Astrocyte (in vitro differentiated cells and primary cell): ENCODE measurements around the gene MORN1. TPM values are rescaled to one million over a fixed set of nuclear protein-coding genes. Genes with fewer than 3 reads are reported as not detected.
"Not testable (repeated sequence)": the region's sequence is repeated elsewhere in the genome, so short reads cannot be mapped to it uniquely, and the experiment has no call there.

Experiments used
- DNase-seq: peaks from one replicate; pipeline ENCODE4 v3.0.0-alpha.2; 2010; ENCODE audit warnings: low read depth
- FAIRE-seq: peaks from 2 replicates; lab custom pipeline; 2011; peaks lifted over from hg19 to GRCh38; lab: Jason Lieb, UNC
- H2AFZ ChIP-seq: 2 replicates; pipeline ENCODE4 v1.6.0; 2012; ENCODE audit warnings: low read depth, low read length, inconsistent platforms
- H3K27ac ChIP-seq: 2 replicates; pipeline ENCODE4 v1.5.1; 2011; ENCODE audit warnings: low read depth, low read length, inconsistent platforms
- H3K27me3 ChIP-seq: 2 replicates; pipeline ENCODE4 v1.6.0; 2011; ENCODE audit warnings: low read length, inconsistent platforms; ENCODE audit not compliant: insufficient read depth
- H3K36me3 ChIP-seq: 2 replicates; pipeline ENCODE4 v1.5.1; 2011; ENCODE audit warnings: low read length, inconsistent platforms; ENCODE audit not compliant: insufficient read depth
- H3K4me1 ChIP-seq: 2 replicates; pipeline ENCODE4 v1.5.1; 2011; ENCODE audit warnings: low read length, inconsistent platforms; ENCODE audit not compliant: insufficient read depth
- H3K4me2 ChIP-seq: 2 replicates; pipeline ENCODE4 v1.6.0; 2012; ENCODE audit warnings: low read length, inconsistent platforms
- H3K4me3 ChIP-seq: 2 replicates; pipeline ENCODE4 v1.5.1; 2011; ENCODE audit warnings: low read depth, mild to moderate bottlenecking, low read length, inconsistent platforms; ENCODE audit not compliant: insufficient read depth
- H3K79me2 ChIP-seq: 2 replicates; pipeline ENCODE4 v1.6.0; 2012; ENCODE audit warnings: mild to moderate bottlenecking, low read length, inconsistent platforms; ENCODE audit not compliant: insufficient read depth
- H3K9ac ChIP-seq: 2 replicates; pipeline ENCODE4 v1.6.0; 2012; ENCODE audit warnings: mild to moderate bottlenecking, low read length, inconsistent platforms
- H3K9me3 ChIP-seq: 2 replicates; pipeline ENCODE4 v1.5.1; 2012; ENCODE audit warnings: low read depth, mild to moderate bottlenecking, low read length, inconsistent platforms; ENCODE audit not compliant: insufficient read depth
- H4K20me1 ChIP-seq: 2 replicates; pipeline ENCODE4 v1.6.0; 2012; ENCODE audit warnings: low read length, inconsistent platforms; ENCODE audit not compliant: insufficient read depth
- H3K27ac Mint-ChIP-seq: one replicate; pipeline ENCODE4 v1.8.0; 2021; ENCODE audit warnings: mild to moderate bottlenecking, mixed read lengths; ENCODE audit not compliant: unreplicated experiment
- H3K27me3 Mint-ChIP-seq: one replicate; pipeline ENCODE4 v1.8.0; 2021; ENCODE audit warnings: low read depth, mixed read lengths; ENCODE audit not compliant: unreplicated experiment
- H3K36me3 Mint-ChIP-seq: one replicate; pipeline ENCODE4 v1.8.0; 2021; ENCODE audit warnings: low read depth, mixed read lengths; ENCODE audit not compliant: unreplicated experiment
- H3K4me1 Mint-ChIP-seq: one replicate; pipeline ENCODE4 v1.8.0; 2021; ENCODE audit warnings: low read depth, mixed read lengths; ENCODE audit not compliant: unreplicated experiment
- H3K4me3 Mint-ChIP-seq: one replicate; pipeline ENCODE4 v1.8.0; 2021; ENCODE audit warnings: mild to moderate bottlenecking, moderate library complexity, mixed read lengths; ENCODE audit not compliant: unreplicated experiment
- H3K9me3 Mint-ChIP-seq: one replicate; pipeline ENCODE4 v1.8.0; 2021; ENCODE audit warnings: mild to moderate bottlenecking, mixed read lengths; ENCODE audit not compliant: unreplicated experiment
- CTCF ChIP-seq: IDR thresholded peaks from 2 replicates; pipeline ENCODE4 v1.5.1; 2011; ENCODE audit warnings: low read depth, mild to moderate bottlenecking, inconsistent platforms, low read length, moderate library complexity; ENCODE audit not compliant: insufficient read depth
- EZH2 ChIP-seq: IDR thresholded peaks from 2 replicates; pipeline ENCODE4 v1.6.1; 2012; ENCODE audit warnings: mild to moderate bottlenecking, low read length, inconsistent platforms; ENCODE audit not compliant: insufficient read depth
- total RNA-seq: library from RNA; stranded (reverse); gene quantifications from 2 replicates; pipeline ENCODE4 v1.2.1, GENCODE V29; 2021

MORN1 gene
- total RNA-seq, 1 donor from 2014 or later: 9.2 TPM

DNA sequence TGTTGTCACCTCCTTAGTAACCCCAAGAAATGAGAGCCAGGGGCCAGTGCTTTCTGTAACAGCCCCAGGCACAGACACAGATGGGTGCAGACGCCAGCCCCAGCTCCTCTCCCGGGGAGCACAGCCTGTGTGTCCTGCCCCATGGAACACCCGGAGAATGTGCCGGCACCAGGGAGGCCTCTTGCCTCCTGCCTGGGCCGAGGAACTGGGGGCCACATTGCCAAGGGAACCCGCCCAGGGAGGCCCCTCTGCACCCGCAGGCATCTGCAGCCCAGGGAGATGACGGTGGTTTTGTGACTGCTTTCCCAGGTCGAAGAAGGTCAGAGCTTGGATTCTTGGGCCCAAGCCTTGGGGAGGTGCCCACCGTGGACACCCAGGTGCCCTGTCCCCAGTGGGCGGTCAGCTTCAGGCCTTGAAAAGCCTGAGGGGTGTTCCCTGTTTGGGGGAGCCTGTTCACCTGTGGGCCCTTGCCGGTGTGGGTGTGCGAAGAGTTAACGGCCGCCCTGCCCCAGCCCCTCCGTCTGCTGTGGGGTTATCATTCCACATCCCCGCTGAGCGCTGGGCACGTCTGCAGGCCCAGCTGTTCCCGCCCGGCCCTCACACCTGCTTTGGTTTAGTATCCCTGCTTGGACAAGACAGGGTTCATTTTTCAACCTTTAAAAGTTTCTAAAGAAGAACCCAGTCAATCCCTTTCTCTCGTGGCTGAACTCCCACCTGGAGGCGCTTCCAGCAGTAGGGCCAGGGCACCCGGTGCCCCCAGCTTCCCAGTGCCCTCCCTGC, 62.5 kb downstream of the MORN1 start:
- Histone ChIP-seq H4K20me1 (no peaks in the 10 kb centered on the region), H3K4me2 (no peak overlapping the region), H3K36me3 (no peaks in the 10 kb centered on the region), H3K27me3 (no peaks in the 10 kb centered on the region), H3K79me2 (no peaks in the 10 kb centered on the region), H2AFZ (no peak overlapping the region), H3K27ac (no peak overlapping the region), H3K4me3 (no peak overlapping the region), H3K4me1 (peaks cover 17% of the 10 kb centered on the region), H3K9me3 (no peaks in the 10 kb centered on the region), H3K9ac (no peak overlapping the region)
- Mint-ChIP-seq H3K4me3 (no peak overlapping the region), H3K27me3 (peaks cover 17% of the 10 kb centered on the region), H3K27ac (no peak overlapping the region), H3K36me3 (no peaks in the 10 kb centered on the region), H3K4me1 (no peaks in the 10 kb centered on the region), H3K9me3 (peaks cover 3% of the 10 kb centered on the region)
- DNase-seq (no peak), FAIRE-seq (no peak)
- no peak for TF ChIP-seq CTCF
- TF ChIP-seq EZH2: no peak

GRCh38 chr1:2327841-2328240, 63.5 kb downstream of the MORN1 start:
- FAIRE-seq: no peak
- TF ChIP-seq CTCF (no peak), EZH2 (no peak)
- Mint-ChIP-seq H3K27ac (no peak overlapping the region), H3K9me3 (peaks cover 3% of the 10 kb centered on the region), H3K4me3 (no peak overlapping the region), H3K27me3 (peaks cover 17% of the 10 kb centered on the region), H3K4me1 (no peaks in the 10 kb centered on the region), H3K36me3 (no peaks in the 10 kb centered on the region)
- no peaks in the 10 kb centered on the region for H3K9me3 ChIP-seq
- no peaks in the 10 kb centered on the region for H3K36me3 ChIP-seq
- no peaks in the 10 kb centered on the region for H3K27me3 ChIP-seq
- no peak overlapping the region for H3K4me3 ChIP-seq
- H3K27ac ChIP-seq: no peak overlapping the region
- peaks cover 19% of the 10 kb centered on the region for H3K4me1 ChIP-seq
- no peaks in the 10 kb centered on the region for H4K20me1 ChIP-seq
- no peak overlapping the region for H3K9ac ChIP-seq
- no peak overlapping the region for H2AFZ ChIP-seq
- DNase-seq: no peak
- H3K4me2 ChIP-seq: no peak overlapping the region
- no peaks in the 10 kb centered on the region for H3K79me2 ChIP-seq

DNA sequence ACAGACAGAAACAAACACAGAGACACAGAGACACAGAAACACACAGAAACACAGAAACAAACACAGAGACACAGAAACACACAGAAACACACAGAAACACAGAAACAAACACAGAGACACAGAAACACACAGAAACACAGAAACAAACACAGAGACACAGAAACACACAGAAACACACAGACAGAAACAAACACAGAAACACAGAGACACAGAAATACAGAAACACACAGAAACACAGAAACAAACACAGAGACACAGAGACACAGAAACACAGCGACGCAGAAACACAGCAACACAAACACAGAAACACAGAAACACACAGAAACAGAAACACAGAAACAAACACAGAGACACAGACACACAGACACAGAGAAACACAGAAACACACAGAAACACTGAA, 64.2 kb downstream of the MORN1 start:
- not testable (repeated sequence) for H3K9me3 ChIP-seq, H3K36me3 ChIP-seq, H3K9ac ChIP-seq, H3K27ac Mint-ChIP-seq, H3K79me2 ChIP-seq, H2AFZ ChIP-seq, H3K4me3 Mint-ChIP-seq, H3K4me3 ChIP-seq, H3K27me3 ChIP-seq, DNase-seq, FAIRE-seq, H3K36me3 Mint-ChIP-seq, H3K4me2 ChIP-seq, H3K9me3 Mint-ChIP-seq, H4K20me1 ChIP-seq, H3K27ac ChIP-seq, H3K4me1 Mint-ChIP-seq
- H3K27me3 Mint-ChIP-seq: peaks cover 17% of the 10 kb centered on the region
- peaks cover 25% of the 10 kb centered on the region for H3K4me1 ChIP-seq
